Mesenchymal stem cell (in vitro differentiated cells and primary cell): ENCODE measurements around the gene CCDC102B.

ENCODE experiments used
- DNase-seq: peaks from one replicate; pipeline ENCODE4 v3.0.0-alpha.2; 2013
- H2AFZ ChIP-seq: one replicate; pipeline ENCODE4 v1.6.1; 2013; ENCODE audit warnings: low read depth, mild to moderate bottlenecking, control low read depth, inconsistent platforms, low read length, moderate library complexity
- H2AK5ac ChIP-seq: 2 replicates; pipeline ENCODE4 v1.6.1; 2013; ENCODE audit warnings: low read length, moderate library complexity, mild to moderate bottlenecking, inconsistent platforms; ENCODE audit not compliant: severe bottlenecking
- H2BK120ac ChIP-seq: one replicate; pipeline ENCODE4 v1.6.1; 2013; ENCODE audit warnings: low read depth, mild to moderate bottlenecking, inconsistent platforms, low read length, moderate library complexity
- H2BK12ac ChIP-seq, 2 experiments: one replicate each; pipeline ENCODE4 v1.6.1; 2013; ENCODE audit warnings: inconsistent platforms in 2 of 2, low read length in 2 of 2, mild to moderate bottlenecking in 2 of 2, moderate library complexity in 2 of 2, control low read depth in 1 of 2
- H2BK15ac ChIP-seq: one replicate; pipeline ENCODE4 v1.6.1; 2013; ENCODE audit warnings: mild to moderate bottlenecking, low read depth, inconsistent platforms; ENCODE audit not compliant: poor library complexity, severe bottlenecking
- H2BK5ac ChIP-seq: 2 replicates; pipeline ENCODE4 v1.6.1; 2013; ENCODE audit warnings: low read depth, mild to moderate bottlenecking, low read length, control low read depth, inconsistent platforms; ENCODE audit not compliant: poor library complexity, severe bottlenecking
- H3K14ac ChIP-seq, 2 experiments: one replicate each; pipeline ENCODE4 v1.6.1; 2013; ENCODE audit warnings: inconsistent platforms in 2 of 2, low read length in 2 of 2, control low read depth in 1 of 2, mild to moderate bottlenecking in 1 of 2, moderate library complexity in 1 of 2
- H3K18ac ChIP-seq, 2 experiments: one replicate each; pipeline ENCODE4 v1.6.1; 2013; ENCODE audit warnings: inconsistent platforms in 2 of 2, low read length in 2 of 2, control low read depth in 1 of 2, low read depth in 1 of 2, mild to moderate bottlenecking in 1 of 2
- H3K23ac ChIP-seq, 2 experiments: one replicate each; pipeline ENCODE4 v1.6.1; 2013; ENCODE audit warnings: inconsistent platforms in 2 of 2, low read length in 2 of 2, mild to moderate bottlenecking in 2 of 2, moderate library complexity in 2 of 2, control low read depth in 1 of 2
- H3K27ac ChIP-seq: 2 replicates; pipeline ENCODE4 v1.5.1; 2013; ENCODE audit warnings: mild to moderate bottlenecking, moderate library complexity, low read length, control low read depth, inconsistent platforms; ENCODE audit not compliant: poor library complexity, severe bottlenecking
- H3K27me3 ChIP-seq, 2 experiments: 2 replicates each; pipeline versions ENCODE4 v1.6.1 to v1.7.0; 2013; ENCODE audit warnings: low read length in 2 of 2, mild to moderate bottlenecking in 2 of 2, moderate library complexity in 2 of 2, control low read depth in 1 of 2, inconsistent platforms in 1 of 2; ENCODE audit not compliant: control insufficient read depth in 1 of 2, insufficient read depth in 1 of 2
- H3K36me3 ChIP-seq, 2 experiments: 2 replicates each; pipeline versions ENCODE4 v1.6.1 to v1.7.0; 2013; ENCODE audit warnings: low read length in 2 of 2, control low read depth in 1 of 2, inconsistent platforms in 1 of 2, low read depth in 1 of 2, mild to moderate bottlenecking in 1 of 2; ENCODE audit not compliant: insufficient read depth in 2 of 2, control insufficient read depth in 1 of 2
- H3K4ac ChIP-seq, 2 experiments: one replicate each; pipeline ENCODE4 v1.6.1; 2013; ENCODE audit warnings: inconsistent platforms in 2 of 2, low read length in 2 of 2, mild to moderate bottlenecking in 2 of 2, moderate library complexity in 2 of 2, control low read depth in 1 of 2, low read depth in 1 of 2
- H3K4me1 ChIP-seq: 2 replicates; pipeline ENCODE4 v1.6.1; 2013; ENCODE audit warnings: low read depth, low read length, control low read depth; ENCODE audit not compliant: control insufficient read depth, insufficient read depth
- H3K4me2 ChIP-seq: 2 replicates; pipeline ENCODE4 v1.6.1; 2013; ENCODE audit warnings: low read length, mild to moderate bottlenecking, inconsistent platforms; ENCODE audit not compliant: poor library complexity, severe bottlenecking
- H3K4me3 ChIP-seq, 2 experiments: 2 replicates each; pipeline versions ENCODE4 v1.5.1 to v1.7.0; 2013; ENCODE audit warnings: low read length in 2 of 2, mild to moderate bottlenecking in 2 of 2, control low read depth in 1 of 2, low read depth in 1 of 2; ENCODE audit not compliant: insufficient read depth in 1 of 2
- H3K79me1 ChIP-seq: replicated peaks from 2 replicates; pipeline ENCODE4 v1.6.1; 2013; ENCODE audit warnings: mild to moderate bottlenecking, control low read depth, low read length, inconsistent platforms; ENCODE audit not compliant: poor library complexity, severe bottlenecking
- H3K9ac ChIP-seq: 2 replicates; pipeline ENCODE4 v1.7.0; 2013; ENCODE audit warnings: mild to moderate bottlenecking, low read length, moderate library complexity
- H3K9me3 ChIP-seq: 2 replicates; pipeline ENCODE4 v1.7.0; 2013; ENCODE audit warnings: mild to moderate bottlenecking, low read length; ENCODE audit not compliant: control insufficient read depth
- H4K8ac ChIP-seq: one replicate; pipeline ENCODE4 v1.6.1; 2013; ENCODE audit warnings: inconsistent platforms, mild to moderate bottlenecking, low read length, moderate library complexity
- H4K91ac ChIP-seq: one replicate; pipeline ENCODE4 v1.6.1; 2013; ENCODE audit warnings: mild to moderate bottlenecking, low read length, inconsistent platforms
- WGBS: methylation state at CpG from one replicate; pipeline ENCODE4 v1.1.7; 2013; ENCODE audit warnings: mixed read lengths; 5-methylcytosine and 5-hydroxymethylcytosine counted together

The CCDC102B gene

DNA sequence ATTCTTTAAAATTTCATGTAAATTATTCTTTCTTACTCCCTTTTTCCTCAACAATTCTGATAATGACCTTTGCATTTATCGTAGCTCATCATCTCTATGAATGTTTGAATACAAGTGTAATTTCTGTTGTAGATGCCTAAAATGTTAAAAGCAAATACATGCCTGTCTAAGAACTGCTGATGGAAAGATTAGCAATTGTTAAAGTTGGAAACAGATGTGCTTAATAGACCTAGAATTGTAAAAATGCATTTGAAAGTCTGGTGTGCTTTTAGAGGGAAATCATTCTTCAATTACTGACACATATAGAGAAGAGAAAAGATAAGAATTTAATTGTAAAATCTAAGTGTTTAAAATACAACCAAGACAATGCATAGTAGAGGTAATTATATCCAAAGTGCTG, 50.4 kb downstream of the CCDC102B start:
- no peak overlapping the region for H3K18ac ChIP-seq
- no peak overlapping the region for H2BK12ac ChIP-seq
- H3K4me1 ChIP-seq, result no peaks in the 10 kb centered on the region
- no peaks in the 10 kb centered on the region for H3K9me3 ChIP-seq
- H2AFZ ChIP-seq, result no peak overlapping the region
- H2BK5ac ChIP-seq, result no peak overlapping the region
- no CpG with 5 or more reads among the region's 1 CpG for WGBS
- no peak overlapping the region for H3K4ac ChIP-seq
- no peak overlapping the region for H3K4me2 ChIP-seq
- no peak overlapping the region for H4K8ac ChIP-seq
- H2AK5ac ChIP-seq, result no peak overlapping the region
- no peaks in the 10 kb centered on the region for H3K79me1 ChIP-seq
- no peak overlapping the region for H3K4me3 ChIP-seq
- no peaks in the 10 kb centered on the region for H3K36me3 ChIP-seq
- DNase-seq, result no peak
- no peak overlapping the region for H2BK120ac ChIP-seq
- H2BK15ac ChIP-seq, result no peak overlapping the region
- H3K27me3 ChIP-seq, result no peaks in the 10 kb centered on the region
- no peak overlapping the region for H3K9ac ChIP-seq
- H3K14ac ChIP-seq, result no peak overlapping the region
- H3K27ac ChIP-seq, result no peak overlapping the region
- no peak overlapping the region for H3K23ac ChIP-seq
- no peak overlapping the region for H4K91ac ChIP-seq

DNA sequence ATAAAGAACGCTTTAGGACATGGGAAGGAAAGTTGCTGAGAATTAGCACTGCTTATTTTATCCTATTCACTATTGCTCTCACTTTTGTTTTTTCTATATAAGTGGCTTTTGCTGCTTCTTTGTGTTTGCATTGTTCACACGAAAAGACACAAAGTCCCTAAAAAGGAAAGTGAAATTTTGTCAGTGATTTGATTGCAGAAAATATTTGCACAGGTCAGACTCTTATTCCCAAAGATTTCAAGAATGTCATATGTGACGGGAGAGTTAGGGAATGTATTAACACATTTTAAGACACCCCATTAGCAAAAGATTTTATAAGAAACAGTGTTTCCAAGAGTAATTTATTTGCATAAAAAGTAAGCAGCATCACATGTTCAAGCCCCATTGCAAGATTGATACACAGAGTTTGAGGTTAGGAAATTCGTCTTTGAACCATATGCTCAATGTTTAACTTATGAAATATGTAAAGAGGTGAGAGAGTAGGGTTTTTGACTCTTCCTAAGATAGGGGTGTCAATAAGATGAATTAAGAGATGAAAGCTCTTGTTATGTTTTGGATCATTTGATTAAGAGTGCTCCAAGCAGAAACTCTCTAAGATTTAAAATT, 57.0 kb downstream of the CCDC102B start:
- no peak overlapping the region for H4K8ac ChIP-seq
- no peaks in the 10 kb centered on the region for H3K27me3 ChIP-seq
- H3K79me1 ChIP-seq, result no peaks in the 10 kb centered on the region
- no peak overlapping the region for H2BK15ac ChIP-seq
- H3K4ac ChIP-seq, result no peak overlapping the region
- 94% methylated on average over 2 of the region's 4 CpGs for WGBS
- no peak overlapping the region for H2BK12ac ChIP-seq
- H4K91ac ChIP-seq, result no peak overlapping the region
- H3K9ac ChIP-seq, result no peak overlapping the region
- H3K36me3 ChIP-seq, result no peaks in the 10 kb centered on the region
- no peak overlapping the region for H3K4me3 ChIP-seq
- no peak overlapping the region for H2BK120ac ChIP-seq
- H2BK5ac ChIP-seq, result no peak overlapping the region
- H3K18ac ChIP-seq, result no peak overlapping the region
- no peaks in the 10 kb centered on the region for H3K4me1 ChIP-seq
- H3K4me2 ChIP-seq, result no peak overlapping the region
- peaks cover 6% of the 10 kb centered on the region for H3K9me3 ChIP-seq
- H2AK5ac ChIP-seq, result no peak overlapping the region
- H2AFZ ChIP-seq, result no peak overlapping the region
- no peak for DNase-seq
- no peak overlapping the region for H3K23ac ChIP-seq
- no peak overlapping the region for H3K27ac ChIP-seq
- no peak overlapping the region for H3K14ac ChIP-seq

- H3K27me3 ChIP-seq, result no peaks in the 10 kb centered on the region
- H3K9ac ChIP-seq, result no peak overlapping the region
- no peak overlapping the region for H2BK5ac ChIP-seq
- H2AK5ac ChIP-seq, result no peak overlapping the region
- no peak overlapping the region for H2AFZ ChIP-seq
- H2BK15ac ChIP-seq, result no peak overlapping the region
- H3K36me3 ChIP-seq, result no peaks in the 10 kb centered on the region
- no peak overlapping the region for H4K91ac ChIP-seq
- H3K27ac ChIP-seq, result no peak overlapping the region
- no peak overlapping the region for H3K14ac ChIP-seq
- no peak for DNase-seq
- H3K4me2 ChIP-seq, result no peak overlapping the region
- H3K4me1 ChIP-seq, result no peaks in the 10 kb centered on the region
- no peak overlapping the region for H3K4me3 ChIP-seq
- no peak overlapping the region for H3K18ac ChIP-seq
- H3K79me1 ChIP-seq, result no peaks in the 10 kb centered on the region
- no peak overlapping the region for H2BK120ac ChIP-seq
- no peak overlapping the region for H2BK12ac ChIP-seq
- no peak overlapping the region for H3K23ac ChIP-seq
- no peak overlapping the region for H4K8ac ChIP-seq
- H3K4ac ChIP-seq, result no peak overlapping the region
- H3K9me3 ChIP-seq, result peaks cover 6% of the 10 kb centered on the region
Measured at GRCh38 chr18:68855491-68855890, 57.6 kb downstream of the CCDC102B start.

GRCh38 chr18:68861365-68861764, 63.5 kb downstream of the CCDC102B start:
- no peak overlapping the region for H2BK5ac ChIP-seq
- peaks cover 6% of the 10 kb centered on the region for H3K9me3 ChIP-seq
- H2BK12ac ChIP-seq, result no peak overlapping the region
- no peak overlapping the region for H3K4ac ChIP-seq
- WGBS, result 88% methylated on average over 2 of the region's 2 CpGs
- no peak overlapping the region for H4K91ac ChIP-seq
- no peak overlapping the region for H3K27ac ChIP-seq
- no peaks in the 10 kb centered on the region for H3K27me3 ChIP-seq
- H3K79me1 ChIP-seq, result no peaks in the 10 kb centered on the region
- H3K36me3 ChIP-seq, result no peaks in the 10 kb centered on the region
- no peak overlapping the region for H3K4me3 ChIP-seq
- H2AK5ac ChIP-seq, result no peak overlapping the region
- H3K4me2 ChIP-seq, result no peak overlapping the region
- H3K18ac ChIP-seq, result no peak overlapping the region
- H2BK120ac ChIP-seq, result no peak overlapping the region
- H4K8ac ChIP-seq, result no peak overlapping the region
- DNase-seq, result no peak
- no peak overlapping the region for H2AFZ ChIP-seq
- no peak overlapping the region for H3K9ac ChIP-seq
- H3K23ac ChIP-seq, result no peak overlapping the region
- H3K14ac ChIP-seq, result no peak overlapping the region
- H2BK15ac ChIP-seq, result no peak overlapping the region
- H3K4me1 ChIP-seq, result no peaks in the 10 kb centered on the region
